ENCODE measurements around the gene ZNF189. TPM values are rescaled to one million over a fixed set of nuclear protein-coding genes. Genes with fewer than 3 reads are reported as not detected.

The ZNF189 gene
- total and polyA plus RNA-seq, 3 donors from 2014 or later: 24.0 to 42.8 (median 32.6) TPM

DNA sequence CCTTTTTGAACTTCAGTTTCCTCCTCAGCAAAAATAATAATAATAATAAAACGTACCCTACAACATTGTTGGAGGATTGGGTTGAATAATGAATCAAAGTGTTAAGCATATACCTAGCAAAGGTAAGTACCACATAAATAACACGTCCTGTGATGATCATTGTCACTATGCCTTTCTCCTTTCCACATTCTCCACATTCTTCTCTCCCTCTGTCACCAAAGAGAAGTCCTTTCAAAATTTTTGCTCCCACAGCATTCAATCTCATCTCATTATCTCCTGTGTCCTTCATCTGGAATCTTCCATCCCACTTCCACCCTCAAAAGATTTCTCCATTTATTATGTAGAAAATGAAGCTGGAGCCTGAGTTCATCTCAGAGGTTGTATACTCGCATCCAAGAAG is 44.1 kb downstream of the ZNF189 start:
- intact Hi-C loops (cut with DNase I; ENCODE audit: low total_unique reads): no loop called here
- DNase-seq: no peak
- WGBS, 2 donors: 79 to 87% methylated on average over 3 of the region's 3 CpGs
- H3K36me3 ChIP-seq (ENCODE audit: low read depth, missing control alignments): no peaks in the 10 kb centered on the region
- no peak overlapping the region for H3K27ac ChIP-seq
- H3K27me3 ChIP-seq: no peaks in the 10 kb centered on the region
- H3K4me3 ChIP-seq: no peak overlapping the region
- peaks cover 4% of the 10 kb centered on the region for H3K4me1 ChIP-seq
- H3K9me3 ChIP-seq: no peaks in the 10 kb centered on the region
- TF ChIP-seq, protein P1, sequence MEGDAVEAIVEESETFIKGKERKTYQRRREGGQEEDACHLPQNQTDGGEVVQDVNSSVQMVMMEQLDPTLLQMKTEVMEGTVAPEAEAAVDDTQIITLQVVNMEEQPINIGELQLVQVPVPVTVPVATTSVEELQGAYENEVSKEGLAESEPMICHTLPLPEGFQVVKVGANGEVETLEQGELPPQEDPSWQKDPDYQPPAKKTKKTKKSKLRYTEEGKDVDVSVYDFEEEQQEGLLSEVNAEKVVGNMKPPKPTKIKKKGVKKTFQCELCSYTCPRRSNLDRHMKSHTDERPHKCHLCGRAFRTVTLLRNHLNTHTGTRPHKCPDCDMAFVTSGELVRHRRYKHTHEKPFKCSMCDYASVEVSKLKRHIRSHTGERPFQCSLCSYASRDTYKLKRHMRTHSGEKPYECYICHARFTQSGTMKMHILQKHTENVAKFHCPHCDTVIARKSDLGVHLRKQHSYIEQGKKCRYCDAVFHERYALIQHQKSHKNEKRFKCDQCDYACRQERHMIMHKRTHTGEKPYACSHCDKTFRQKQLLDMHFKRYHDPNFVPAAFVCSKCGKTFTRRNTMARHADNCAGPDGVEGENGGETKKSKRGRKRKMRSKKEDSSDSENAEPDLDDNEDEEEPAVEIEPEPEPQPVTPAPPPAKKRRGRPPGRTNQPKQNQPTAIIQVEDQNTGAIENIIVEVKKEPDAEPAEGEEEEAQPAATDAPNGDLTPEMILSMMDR (IDR thresholded peaks at IDR 0.05): no peak
- TF ChIP-seq POLR2A (IDR thresholded peaks at IDR 0.05): no peak

DNA sequence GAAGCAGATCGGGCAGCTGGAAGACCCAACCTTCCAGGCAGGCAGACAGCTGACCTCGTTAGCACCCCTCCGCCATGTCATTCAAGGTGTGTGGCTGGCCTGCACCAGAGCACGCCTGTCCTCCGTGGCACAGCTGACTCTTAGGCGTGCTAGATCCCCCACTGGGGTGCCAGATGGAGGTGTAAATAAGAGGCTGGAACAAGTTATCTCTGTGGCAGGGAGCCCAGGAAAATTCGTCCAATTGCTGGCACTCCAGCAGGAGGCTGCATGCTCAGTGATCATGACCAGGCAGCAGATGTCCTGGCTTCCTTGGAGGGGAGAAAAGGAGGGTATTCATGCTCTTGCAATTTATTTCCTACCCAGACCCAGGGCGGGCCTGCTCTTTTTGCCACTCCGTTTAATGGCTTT is 44.7 kb downstream of the ZNF189 start:
- no peak for TF ChIP-seq POLR2A (IDR thresholded peaks at IDR 0.05)
- TF ChIP-seq, protein P1 (IDR thresholded peaks at IDR 0.05): no peak
- Histone ChIP-seq H3K9me3 (no peaks in the 10 kb centered on the region), H3K4me1 (no peaks in the 10 kb centered on the region), H3K27ac (no peak overlapping the region), H3K4me3 (no peak overlapping the region), H3K36me3 (ENCODE audit: low read depth, missing control alignments) (no peaks in the 10 kb centered on the region), H3K27me3 (no peaks in the 10 kb centered on the region)
- intact Hi-C loops (cut with DNase I; ENCODE audit: low total_unique reads): no loop called here
- 57 to 61% methylated on average over 9 of the region's 9 CpGs for WGBS, 2 donors
- peak; percentile 32 for DNase-seq

DNA sequence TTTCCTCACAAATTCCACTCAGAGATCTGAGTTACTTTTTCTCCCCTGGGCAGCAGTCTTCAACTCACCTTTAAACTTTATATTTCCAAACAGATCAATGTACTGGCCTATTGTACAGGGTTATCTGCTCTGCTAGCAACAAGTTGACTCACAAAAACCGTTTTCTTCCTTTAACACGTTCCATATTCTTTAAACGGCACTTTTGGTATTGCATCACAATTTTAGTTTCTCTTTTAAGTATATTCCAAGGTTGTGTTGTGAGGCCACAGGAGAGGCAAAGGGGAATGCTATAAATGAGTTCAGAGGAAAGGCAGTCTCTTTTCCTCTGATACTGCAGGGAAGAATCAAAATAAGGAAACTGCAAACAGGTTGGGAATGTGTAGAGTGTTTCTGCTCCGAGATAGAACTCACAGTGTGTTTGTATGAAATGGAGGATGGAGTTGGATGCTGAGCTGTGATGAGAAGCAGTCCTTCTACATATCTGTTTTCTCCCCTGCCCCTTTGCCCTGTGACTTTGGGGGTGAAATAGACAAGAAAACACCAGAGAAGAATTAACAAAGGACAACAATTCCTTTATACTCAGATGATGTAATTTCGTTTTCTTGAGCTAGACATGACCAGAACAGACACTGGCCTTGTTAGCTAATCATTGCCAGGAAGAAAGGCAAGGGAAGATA is 46.8 kb downstream of the ZNF189 start:
- intact Hi-C loops (cut with DNase I; ENCODE audit: low total_unique reads): no loop called here
- no peak overlapping the region for H3K4me3 ChIP-seq
- no peak for DNase-seq
- H3K4me1 ChIP-seq: no peaks in the 10 kb centered on the region
- no peaks in the 10 kb centered on the region for H3K9me3 ChIP-seq
- 58 to 59% methylated on average over 5 of the region's 5 CpGs for WGBS, 2 donors
- H3K27ac ChIP-seq: no peak overlapping the region
- no peaks in the 10 kb centered on the region for H3K36me3 ChIP-seq (ENCODE audit: low read depth, missing control alignments)
- no peaks in the 10 kb centered on the region for H3K27me3 ChIP-seq
- TF ChIP-seq, protein P1 (IDR thresholded peaks at IDR 0.05): no peak
- no peak for TF ChIP-seq POLR2A (IDR thresholded peaks at IDR 0.05)

DNA sequence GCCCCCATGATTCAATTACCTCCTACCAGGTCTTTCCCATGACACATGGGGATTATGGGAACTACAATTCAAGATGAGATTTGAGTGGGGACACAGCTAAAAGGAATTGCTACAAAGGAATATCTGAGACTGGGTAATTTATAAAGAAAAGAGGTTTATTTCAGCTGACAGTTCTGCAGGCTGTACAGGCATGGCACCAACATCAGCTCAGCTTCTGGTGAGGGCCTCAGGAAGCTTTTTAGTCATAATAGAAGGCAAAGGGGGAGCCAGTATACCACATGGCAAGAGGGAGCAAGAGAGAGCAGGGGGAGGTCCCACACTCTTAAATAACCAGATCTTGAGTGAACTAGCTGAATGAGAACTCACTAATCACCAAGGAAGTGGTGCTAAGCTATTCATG is 48.1 kb downstream of the ZNF189 start:
- no peak overlapping the region for H3K27ac ChIP-seq
- no peaks in the 10 kb centered on the region for H3K9me3 ChIP-seq
- H3K36me3 ChIP-seq (ENCODE audit: low read depth, missing control alignments): no peaks in the 10 kb centered on the region
- no peaks in the 10 kb centered on the region for H3K4me1 ChIP-seq
- H3K27me3 ChIP-seq: no peaks in the 10 kb centered on the region
- no peak for DNase-seq
- H3K4me3 ChIP-seq: no peak overlapping the region
- intact Hi-C loops (cut with DNase I; ENCODE audit: low total_unique reads): no loop called here
- TF ChIP-seq, protein P1 (IDR thresholded peaks at IDR 0.05): no peak
- TF ChIP-seq POLR2A (IDR thresholded peaks at IDR 0.05): no peak

DNA sequence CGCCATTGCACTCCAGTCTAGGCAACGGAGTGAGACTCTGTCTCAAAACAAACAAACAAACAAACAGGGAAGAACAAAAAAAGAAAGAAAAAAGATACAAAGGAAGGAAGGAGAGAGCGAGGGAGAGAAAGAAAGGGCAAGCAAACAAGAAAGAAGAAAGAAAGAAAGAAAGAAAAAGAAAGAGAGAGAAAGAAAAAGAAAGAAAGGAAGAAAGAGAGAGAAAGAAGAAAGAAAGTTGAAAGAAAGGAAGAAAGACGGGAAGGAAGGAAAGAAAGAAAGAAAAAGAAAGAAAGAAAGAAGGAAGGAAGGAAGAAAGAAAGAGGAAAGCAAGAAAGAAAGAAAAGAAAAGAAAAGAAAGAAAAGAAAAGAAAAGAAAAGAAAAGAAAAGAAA is 50.0 kb downstream of the ZNF189 start:
- Histone ChIP-seq H3K4me1 (no peaks in the 10 kb centered on the region), H3K9me3 (no peaks in the 10 kb centered on the region), H3K27me3 (no peaks in the 10 kb centered on the region), H3K36me3 (ENCODE audit: low read depth, missing control alignments) (no peaks in the 10 kb centered on the region), H3K4me3 (peak overlapping the region; percentile 55 to 66), H3K27ac (no peak overlapping the region)
- no peak for TF ChIP-seq POLR2A (IDR thresholded peaks at IDR 0.05)
- TF ChIP-seq, protein P1 (IDR thresholded peaks at IDR 0.05): no peak
- no peak for DNase-seq
- intact Hi-C loops (cut with DNase I; ENCODE audit: low total_unique reads): no loop called here
- WGBS, 2 donors: 41 to 45% methylated on average over 4 of the region's 4 CpGs
